BJ (cell line): ENCODE results near the gene KCNIP1. TPM values are rescaled to one million over a fixed set of nuclear protein-coding genes. Genes with fewer than 3 reads are reported as not detected.

Source experiments
- CTCF ChIA-PET: fragments of 350-600 bp; formaldehyde crosslinking; extraction: SDS; loops from one replicate; lab custom pipeline; 2021; ENCODE audit warnings: antibody characterized with exemption, inconsistent platforms; lab: Yijun Ruan, JAX
- POLR2A ChIA-PET: fragments of 300-600 bp; sonication (Branson Sonifier 250); formaldehyde crosslinking; extraction: SDS; loops from one replicate; lab custom pipeline; 2021; ENCODE audit warnings: antibody characterized with exemption; lab: Charles Lee
- DNase-seq: peaks from one replicate; pipeline ENCODE4 v3.0.0-alpha.2; 2011; ENCODE audit warnings: low read depth
- H3K27me3 ChIP-seq: 2 replicates; pipeline ENCODE4 v1.6.0; 2011; ENCODE audit warnings: low read length; ENCODE audit not compliant: control insufficient read depth, insufficient read depth
- H3K36me3 ChIP-seq: 2 replicates; pipeline ENCODE4 v1.5.1; 2011; ENCODE audit warnings: low read length; ENCODE audit not compliant: control insufficient read depth, insufficient read depth
- H3K4me3 ChIP-seq: 2 replicates; pipeline ENCODE4 v1.5.1; 2011; ENCODE audit warnings: low read depth, mild to moderate bottlenecking, control low read depth, low read length
- polyA plus RNA-seq: library from polyadenylated mRNA; depleted of rRNA; stranded (reverse); fragments of >200 nt; gene quantifications from 2 replicates; pipeline ENCODE4 v1.2.3, GENCODE V29; 2011
- TF ChIP-seq, protein P1 (sequence below): IDR thresholded peaks from 2 replicates; pipeline ENCODE4 v1.5.1; 2011; ENCODE audit warnings: low read depth, mild to moderate bottlenecking, control low read depth, inconsistent platforms, low read length, moderate library complexity; ENCODE audit not compliant: insufficient read depth

Gene KCNIP1
- polyA plus RNA-seq, 1 experiment: not detected

DNA sequence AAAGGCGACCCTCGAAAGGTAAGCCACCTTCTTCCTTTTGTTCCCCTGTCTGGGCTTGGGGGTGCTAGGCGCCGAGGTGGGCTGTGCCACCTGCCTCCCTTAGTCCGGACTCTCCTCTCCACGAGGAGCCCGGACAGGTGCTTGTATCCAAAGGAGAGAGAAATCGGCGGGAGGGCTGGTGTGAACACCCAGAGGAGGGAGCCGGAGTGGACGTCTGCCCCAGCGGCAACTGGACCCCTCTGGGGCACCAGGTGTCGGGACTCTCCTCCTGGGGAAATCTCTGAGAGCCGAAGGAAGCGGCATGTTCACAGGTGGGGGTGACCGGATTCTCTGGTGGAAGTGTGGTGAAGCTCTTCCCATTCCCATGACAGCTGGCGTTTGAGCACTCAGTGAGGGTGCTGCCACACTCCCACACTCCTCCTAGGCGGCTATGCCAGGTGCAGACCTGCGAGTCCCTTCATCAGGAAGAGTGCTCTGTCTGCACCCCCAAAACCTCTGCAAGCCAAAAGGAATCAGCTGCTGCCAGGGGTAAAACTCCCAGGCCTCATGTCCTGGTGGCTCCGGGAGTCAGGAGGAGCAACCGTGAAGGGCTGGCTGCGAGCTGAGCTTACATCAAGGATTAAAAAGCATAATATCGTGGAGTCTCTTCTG lies 921 bp downstream of the KCNIP1 start:
- TF ChIP-seq, protein P1, sequence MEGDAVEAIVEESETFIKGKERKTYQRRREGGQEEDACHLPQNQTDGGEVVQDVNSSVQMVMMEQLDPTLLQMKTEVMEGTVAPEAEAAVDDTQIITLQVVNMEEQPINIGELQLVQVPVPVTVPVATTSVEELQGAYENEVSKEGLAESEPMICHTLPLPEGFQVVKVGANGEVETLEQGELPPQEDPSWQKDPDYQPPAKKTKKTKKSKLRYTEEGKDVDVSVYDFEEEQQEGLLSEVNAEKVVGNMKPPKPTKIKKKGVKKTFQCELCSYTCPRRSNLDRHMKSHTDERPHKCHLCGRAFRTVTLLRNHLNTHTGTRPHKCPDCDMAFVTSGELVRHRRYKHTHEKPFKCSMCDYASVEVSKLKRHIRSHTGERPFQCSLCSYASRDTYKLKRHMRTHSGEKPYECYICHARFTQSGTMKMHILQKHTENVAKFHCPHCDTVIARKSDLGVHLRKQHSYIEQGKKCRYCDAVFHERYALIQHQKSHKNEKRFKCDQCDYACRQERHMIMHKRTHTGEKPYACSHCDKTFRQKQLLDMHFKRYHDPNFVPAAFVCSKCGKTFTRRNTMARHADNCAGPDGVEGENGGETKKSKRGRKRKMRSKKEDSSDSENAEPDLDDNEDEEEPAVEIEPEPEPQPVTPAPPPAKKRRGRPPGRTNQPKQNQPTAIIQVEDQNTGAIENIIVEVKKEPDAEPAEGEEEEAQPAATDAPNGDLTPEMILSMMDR: no peak
- ChIA-PET POLR2A (no interaction called here), CTCF (no interaction called here)
- H3K27me3 ChIP-seq: peaks cover 13% of the 10 kb centered on the region
- no peaks in the 10 kb centered on the region for H3K36me3 ChIP-seq
- H3K4me3 ChIP-seq: no peak overlapping the region
- DNase-seq: no peak

DNA sequence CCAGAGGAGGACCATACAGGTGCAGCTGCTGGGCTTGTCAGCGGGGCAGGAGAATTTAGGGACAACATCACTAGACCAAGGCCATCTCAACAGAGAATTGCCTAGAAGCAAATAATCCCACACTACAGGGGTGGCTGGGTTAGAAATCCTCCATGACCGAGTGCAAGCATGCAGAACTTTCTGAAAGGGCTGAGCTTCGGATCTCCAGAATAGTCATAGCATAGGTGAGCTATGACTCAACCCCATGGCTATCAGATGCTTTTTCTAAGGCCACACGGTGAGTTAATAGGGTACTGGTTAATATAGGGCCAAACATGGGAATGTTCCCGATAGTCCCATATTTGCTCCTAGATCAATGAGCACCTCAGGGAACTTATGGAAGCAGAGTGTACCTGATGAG lies 4.2 kb downstream of the KCNIP1 start:
- CTCF ChIA-PET: no interaction called here
- DNase-seq: no peak
- TF ChIP-seq, protein P1: no peak
- POLR2A ChIA-PET: no interaction called here
- H3K27me3 ChIP-seq: peaks cover 11% of the 10 kb centered on the region
- H3K4me3 ChIP-seq: no peak overlapping the region
- H3K36me3 ChIP-seq: no peaks in the 10 kb centered on the region

DNA sequence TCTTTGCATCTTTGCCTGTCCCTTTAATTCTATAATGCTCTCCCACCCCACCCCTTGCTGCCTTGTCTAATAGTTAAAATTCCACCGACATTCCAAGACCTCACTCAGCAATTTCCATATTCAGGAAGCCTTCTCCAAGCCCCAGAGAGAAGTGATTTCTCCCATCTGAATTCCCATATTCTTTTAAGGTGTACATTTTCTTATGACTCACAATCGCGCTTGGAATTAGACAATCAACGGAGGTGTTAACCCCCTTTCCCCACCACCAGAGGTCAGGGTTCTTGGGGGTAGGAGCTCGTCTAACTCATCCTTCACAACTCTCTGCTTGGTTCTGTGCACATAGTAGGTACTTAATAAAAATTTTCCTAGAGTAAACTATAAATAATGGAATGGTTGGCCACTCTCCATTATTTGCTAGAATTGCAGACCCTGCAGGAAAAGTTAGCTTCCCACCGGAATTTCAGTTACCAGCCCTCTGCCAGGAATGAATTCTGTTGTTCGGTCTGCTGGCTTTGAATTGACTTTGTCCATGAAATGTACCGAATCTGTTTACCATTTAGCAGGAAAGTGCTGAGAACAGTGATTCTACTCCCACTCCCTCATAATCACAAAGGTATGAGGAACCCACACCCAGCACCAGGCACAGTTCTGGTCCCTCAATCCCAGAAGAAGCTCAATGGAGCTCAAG lies 5.0 kb downstream of the KCNIP1 start:
- no peaks in the 10 kb centered on the region for H3K36me3 ChIP-seq
- DNase-seq: no peak
- H3K4me3 ChIP-seq: no peak overlapping the region
- TF ChIP-seq, protein P1: no peak
- POLR2A ChIA-PET: no interaction called here
- peaks cover 6% of the 10 kb centered on the region for H3K27me3 ChIP-seq
- CTCF ChIA-PET: no interaction called here

DNA sequence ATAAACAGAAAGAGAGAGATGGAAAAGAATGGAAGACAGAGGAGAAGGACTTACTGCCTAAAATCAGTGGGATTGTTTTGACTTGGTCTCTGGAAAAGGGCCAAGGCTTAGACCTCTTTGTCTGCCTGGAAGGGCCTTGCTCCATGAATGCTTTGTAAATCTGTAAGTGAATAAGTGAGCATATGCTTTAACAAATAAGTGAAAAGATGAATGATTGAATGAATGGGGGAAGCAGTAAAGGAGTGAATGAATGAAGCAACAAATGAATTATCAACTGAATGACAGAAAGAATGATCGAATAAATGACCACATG lies 5.5 kb downstream of the KCNIP1 start:
- no peak overlapping the region for H3K4me3 ChIP-seq
- ChIA-PET CTCF (no interaction called here), POLR2A (no interaction called here)
- TF ChIP-seq, protein P1: no peak
- H3K36me3 ChIP-seq: no peaks in the 10 kb centered on the region
- DNase-seq: no peak
- peaks cover 6% of the 10 kb centered on the region for H3K27me3 ChIP-seq

DNA sequence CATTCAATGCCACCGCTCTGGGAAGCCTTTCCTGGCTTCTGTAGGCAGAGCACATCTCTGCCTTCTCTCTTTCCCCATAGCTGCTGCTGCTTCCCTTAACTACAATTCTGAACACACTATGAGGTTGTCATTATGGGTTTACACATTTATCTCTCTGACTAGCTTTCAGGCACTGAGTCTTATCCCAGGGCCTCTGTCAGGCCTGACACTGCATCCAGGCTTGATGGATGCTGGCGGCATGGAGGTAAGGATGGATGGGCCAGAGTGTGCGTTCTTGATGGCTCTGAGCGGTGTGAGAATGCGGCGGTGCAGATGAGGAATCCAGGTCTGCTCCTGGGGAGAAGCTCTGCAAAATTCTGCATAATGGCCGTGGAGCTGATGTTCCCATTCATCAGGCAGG lies 6.3 kb downstream of the KCNIP1 start:
- ChIA-PET POLR2A (no interaction called here), CTCF (no interaction called here)

More for the DNA sequence above, 6.3 kb downstream of the KCNIP1 start:
- DNase-seq: no peak
- H3K36me3 ChIP-seq: no peaks in the 10 kb centered on the region
- H3K27me3 ChIP-seq: peaks cover 3% of the 10 kb centered on the region; the same call in 1 of the 2 replicates
- H3K4me3 ChIP-seq: no peak overlapping the region
- TF ChIP-seq, protein P1: no peak
